SHP77 (cell line): Measurements from ENCODE around the gene IGFBP4.

ENCODE experiments used
- DNase-seq, 2 experiments: peaks; one replicate each; lab custom pipeline; 2025; lab: John Stamatoyannopoulos, UW

The IGFBP4 gene

DNA sequence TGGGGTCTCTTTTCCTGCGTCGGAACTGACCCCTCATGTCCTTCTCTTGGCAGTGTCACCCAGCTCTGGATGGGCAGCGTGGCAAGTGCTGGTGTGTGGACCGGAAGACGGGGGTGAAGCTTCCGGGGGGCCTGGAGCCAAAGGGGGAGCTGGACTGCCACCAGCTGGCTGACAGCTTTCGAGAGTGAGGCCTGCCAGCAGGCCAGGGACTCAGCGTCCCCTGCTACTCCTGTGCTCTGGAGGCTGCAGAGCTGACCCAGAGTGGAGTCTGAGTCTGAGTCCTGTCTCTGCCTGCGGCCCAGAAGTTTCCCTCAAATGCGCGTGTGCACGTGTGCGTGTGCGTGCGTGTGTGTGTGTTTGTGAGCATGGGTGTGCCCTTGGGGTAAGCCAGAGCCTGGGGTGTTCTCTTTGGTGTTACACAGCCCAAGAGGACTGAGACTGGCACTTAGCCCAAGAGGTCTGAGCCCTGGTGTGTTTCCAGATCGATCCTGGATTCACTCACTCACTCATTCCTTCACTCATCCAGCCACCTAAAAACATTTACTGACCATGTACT, 13.2 kb downstream of the IGFBP4 start:
- DNase-seq, result no peak

DNA sequence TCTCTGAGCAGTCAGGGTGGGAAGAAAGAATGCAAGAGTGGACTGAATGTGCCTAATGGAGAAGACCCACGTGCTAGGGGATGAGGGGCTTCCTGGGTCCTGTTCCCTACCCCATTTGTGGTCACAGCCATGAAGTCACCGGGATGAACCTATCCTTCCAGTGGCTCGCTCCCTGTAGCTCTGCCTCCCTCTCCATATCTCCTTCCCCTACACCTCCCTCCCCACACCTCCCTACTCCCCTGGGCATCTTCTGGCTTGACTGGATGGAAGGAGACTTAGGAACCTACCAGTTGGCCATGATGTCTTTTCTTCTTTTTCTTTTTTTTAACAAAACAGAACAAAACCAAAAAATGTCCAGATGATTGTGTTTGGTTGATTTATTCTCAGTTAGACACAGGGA, 14.1 kb downstream of the IGFBP4 start:
- DNase-seq, result no peak

DNA sequence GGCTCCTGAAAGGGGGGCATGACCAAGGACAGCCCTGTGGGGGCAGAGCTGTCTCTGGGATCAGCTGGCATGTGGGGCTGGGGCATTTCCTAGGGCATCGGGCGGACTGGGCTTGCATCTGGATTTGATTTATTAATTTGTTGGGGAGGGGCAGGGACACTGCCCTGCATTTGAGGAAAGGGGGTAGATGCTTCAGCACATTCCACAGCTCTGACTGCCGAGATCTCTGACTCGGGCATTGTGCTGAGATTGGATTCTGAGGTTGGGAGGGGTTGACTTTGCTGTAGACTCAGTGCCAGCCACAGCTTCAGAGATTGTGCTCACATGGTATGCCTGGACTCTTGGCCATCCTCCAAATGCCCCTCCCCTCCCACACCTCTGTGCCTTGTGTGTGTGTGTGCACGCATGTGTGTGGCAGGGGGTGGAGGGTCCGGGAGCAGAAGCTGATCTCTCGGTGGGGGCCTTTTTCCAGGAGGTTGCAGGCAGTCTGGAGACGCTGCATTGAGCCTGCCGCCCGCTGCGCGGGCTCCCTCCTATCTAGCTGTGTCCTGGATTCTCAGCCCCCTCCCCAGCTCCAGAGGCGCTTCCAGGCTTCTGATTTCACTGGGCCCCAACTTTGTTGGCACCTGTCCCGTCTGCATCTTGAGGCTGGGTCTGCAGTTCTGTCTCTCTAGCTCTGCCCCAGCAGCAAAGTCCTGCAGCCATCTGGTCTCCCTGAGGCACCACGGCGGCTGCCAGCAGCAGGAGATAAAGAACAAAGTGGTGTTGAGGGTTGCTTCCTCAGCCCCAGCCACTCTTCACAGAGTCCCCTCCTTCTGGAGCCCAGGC, 14.9 kb downstream of the IGFBP4 start:
- no peak for DNase-seq

DNA sequence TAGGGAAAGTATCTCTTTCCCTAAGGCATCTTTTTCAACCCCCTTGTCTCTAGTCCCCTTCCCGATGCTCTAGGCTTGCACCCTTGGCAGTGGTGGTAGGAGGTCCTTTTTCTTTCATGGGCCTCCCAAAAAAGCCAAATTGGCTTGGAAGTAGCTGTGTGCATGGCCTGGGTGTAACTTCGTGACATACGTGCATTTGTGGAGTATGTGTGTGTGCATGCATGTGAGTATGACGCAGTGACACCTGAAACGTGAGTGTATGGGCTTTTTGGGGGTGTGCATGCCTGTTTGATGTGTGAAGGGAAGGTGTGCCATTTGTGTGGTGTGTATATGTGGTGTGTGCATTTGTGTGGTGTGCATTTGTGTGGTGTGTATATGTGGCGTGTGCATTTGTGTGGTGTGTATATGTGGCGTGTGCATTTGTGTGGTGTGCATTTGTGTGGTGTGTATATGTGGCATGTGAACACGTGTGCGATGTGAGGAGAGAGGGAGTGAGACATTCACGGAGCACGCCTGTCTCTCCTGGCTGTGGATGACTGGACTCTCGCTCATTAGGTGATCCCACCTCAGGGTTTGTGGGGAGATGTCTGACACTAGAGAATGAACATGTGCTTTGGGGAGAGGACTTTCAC, 15.7 kb downstream of the IGFBP4 start:
- no peak for DNase-seq

DNA sequence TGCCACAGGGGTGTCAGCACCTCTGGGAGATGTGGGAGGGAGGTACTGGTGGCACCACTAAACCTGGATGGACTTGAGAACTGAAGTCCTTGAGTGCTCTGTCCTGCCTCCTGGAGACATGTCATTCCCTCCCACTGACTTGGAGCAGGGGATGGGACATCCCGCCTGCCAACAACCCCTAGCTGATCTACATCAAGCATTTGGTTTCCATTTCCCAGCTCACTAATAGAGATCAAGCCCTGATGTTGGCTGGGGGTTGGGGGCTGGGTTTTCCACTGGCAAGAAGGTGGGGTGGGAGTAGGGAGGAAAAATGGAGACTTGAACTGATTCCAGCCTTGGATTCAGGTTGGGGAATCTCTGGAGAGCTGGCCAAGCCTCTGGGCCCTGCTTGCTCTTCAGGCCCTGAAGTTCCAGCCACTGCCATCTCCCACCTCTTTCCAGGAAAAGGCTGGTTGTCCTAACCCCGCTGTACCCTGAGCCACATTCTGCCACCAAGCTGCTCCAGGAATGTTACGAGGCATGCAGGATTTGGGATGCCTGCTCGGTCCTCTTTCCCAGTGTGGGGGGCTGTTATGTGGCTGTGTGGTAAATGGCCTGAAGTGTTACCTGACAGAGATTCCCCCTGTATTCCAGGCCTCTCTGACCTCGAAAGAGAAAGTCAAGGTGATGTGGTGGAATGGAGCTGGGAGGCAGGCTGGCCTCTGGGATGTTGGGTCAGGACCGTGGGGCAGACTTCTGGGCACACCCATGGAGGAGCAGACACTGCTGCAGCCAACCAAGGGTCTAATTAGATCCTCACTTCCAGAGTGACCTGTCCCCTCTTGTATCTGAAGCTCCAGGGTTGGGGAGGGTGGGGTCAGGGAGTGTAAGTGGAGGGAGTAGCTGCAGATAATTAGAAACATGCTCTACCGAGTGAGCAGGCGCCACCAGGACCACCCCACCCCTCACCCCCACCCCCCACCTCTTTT, 16.7 kb downstream of the IGFBP4 start:
- no peak for DNase-seq

DNA sequence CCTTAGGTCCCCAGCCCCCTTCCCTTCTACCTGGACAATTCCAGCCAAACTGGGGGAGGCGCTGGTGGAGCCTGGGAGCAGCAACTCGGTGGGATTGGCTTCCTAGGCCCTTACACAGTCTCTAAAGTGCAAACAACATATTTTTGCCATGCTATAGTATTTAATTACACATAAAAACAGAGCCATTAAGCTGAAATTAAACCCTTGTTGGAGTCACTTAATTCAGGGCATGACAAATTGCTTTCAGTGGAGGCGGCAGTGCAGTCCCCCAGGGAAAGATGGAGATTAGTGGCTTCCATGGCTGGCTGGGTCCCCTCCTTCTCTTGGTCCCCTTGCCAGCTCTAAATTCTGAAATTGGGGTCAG, 17.3 kb downstream of the IGFBP4 start:
- DNase-seq, result no peak

DNA sequence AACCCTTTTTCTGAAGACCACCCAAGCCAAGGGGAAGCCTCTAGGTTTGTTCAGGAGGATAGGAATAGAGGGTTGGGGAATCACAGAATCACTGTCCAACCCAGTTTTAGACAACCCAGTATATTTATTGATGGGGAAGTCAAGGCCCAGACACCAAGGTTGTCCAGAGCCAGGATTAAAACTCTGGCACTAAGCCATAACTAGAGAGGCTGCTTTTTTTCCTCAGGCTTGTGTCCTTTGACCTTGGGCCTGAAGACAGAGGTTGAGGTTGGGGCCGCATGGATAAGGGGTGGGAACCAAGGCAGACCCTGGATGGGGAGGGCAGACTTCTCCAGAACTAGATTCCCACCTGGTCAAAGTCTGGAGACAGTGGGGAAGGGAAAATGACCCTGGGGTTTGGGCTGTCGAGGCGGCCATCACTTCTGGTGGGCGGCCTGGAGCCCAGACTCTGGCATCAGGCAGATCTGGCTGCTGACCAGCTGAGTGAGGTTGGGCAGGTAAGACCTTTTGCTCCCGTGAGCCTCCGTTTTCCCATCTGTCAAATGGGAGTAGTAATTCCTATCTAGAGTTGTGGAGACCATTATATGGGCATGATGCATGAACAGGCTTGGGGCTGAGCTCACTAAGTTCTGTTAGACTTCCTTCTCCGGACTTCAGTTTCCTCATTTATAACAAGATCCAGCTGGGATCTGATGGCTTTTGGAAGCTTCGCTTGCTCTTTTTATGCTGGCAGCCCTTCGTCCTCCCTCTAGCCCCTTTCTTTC, 17.9 kb downstream of the IGFBP4 start:
- no peak for DNase-seq

DNA sequence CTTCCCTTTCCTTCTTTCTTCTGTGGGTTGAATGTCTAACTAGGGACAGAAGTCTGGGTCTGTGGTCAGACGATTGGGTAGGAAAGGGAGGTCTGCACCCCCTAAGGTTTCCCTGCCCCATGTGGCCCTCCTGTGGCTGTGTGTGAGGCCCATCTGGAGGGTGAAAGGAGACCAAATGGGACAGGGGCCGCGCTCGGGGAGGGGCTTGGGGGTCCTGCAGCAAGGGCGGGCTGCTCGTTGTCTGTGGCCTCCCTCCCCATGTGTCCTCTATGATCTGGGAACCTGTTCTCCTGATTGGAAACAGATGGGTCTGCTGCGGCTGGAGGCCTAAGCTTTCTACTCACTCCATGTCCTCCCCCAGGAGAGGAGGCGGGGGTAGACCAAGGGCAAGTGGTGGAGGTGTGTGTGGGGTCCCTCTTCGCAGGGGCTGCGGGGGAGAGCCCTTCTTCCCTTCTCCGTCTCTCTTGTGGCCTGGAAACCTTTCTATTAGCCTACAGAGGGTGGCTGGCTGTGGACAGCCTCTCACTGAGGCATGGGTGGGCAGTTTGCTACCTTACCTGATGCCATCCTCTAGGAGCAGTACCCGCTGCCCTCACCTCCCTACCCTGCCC, 18.6 kb downstream of the IGFBP4 start:
- DNase-seq, result no peak

DNA sequence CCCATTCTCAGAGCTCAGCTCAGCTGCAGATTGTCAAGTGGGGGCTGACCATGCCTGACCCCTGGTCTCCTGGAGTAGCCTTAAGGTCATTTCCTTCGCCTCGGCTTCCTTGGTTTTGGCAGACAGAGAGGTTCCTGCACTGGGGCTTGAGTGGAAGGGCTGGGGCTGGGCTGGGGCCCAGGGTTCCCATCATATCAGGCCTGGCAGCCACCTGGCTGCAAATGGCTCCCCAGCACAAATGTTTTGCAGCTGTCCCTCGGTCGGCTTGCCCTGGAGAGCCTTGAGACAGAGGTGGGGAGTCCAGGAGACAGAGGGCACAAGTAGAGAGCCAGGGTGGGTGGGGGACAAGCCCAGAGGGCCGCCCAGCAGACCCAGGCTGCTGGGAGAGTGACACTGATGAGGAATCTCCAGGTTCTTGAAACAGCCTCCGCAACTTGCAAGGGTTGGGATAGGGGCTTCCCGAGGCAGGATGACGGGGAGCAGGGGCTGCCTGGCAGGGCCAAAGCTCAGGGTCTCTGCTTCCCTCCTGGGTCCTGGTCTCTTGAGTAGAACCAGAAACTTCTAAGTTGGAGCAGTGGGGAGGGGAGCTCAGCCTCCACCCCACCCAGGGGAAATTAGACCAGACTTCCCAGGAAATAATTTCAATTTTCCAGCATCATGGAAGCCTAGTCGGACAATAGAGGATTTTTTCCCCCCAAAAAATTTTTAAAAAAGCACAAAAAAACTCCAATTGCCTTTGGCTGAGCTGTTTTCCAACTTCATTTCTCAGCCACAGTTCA, 19.3 kb downstream of the IGFBP4 start:
- no peak for DNase-seq

DNA sequence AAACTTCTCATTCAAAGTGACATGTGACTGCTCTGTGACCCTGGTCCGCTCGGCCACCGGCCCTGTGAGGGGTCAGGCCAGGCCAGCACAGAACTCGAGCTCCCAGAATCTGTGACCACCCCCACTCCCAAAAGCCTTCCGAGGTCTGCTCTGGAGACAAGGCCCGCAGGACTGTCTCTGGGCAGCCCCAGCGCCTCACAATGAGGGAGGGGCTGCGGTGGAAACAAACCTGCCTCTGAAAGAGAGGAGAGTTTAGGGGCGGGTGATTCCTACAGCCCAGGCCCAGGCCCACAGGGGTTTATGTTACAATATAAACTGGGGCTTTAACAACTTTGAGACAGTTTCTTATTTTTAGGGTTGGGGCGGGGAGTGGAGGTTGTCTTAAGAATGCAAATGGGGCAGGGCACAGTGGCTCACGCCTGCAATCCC, 19.9 kb downstream of the IGFBP4 start:
- no peak for DNase-seq

DNA sequence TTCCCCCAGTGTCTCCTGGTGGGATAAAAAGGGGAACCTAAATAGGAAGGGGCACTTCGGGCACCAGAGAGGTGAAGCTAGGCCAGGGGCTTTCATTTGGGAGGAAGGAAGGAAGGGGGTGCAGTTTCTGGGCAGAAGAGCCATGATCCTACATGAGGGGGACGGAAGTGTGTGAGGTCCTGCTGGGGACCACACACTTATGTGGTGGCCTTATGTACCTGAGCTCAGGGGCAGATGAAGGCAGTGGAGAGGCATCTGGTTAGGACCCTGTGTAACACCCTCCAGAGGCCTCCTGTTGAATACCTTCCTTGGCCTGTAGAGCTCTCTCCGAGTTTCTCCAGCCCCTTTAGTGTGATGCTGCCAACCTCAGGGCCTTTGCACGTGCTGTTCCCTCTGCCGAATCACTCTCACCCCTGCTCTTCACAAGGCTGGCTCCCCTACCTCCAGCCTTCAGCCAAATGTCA, 21.2 kb downstream of the IGFBP4 start:
- no peak for DNase-seq

DNA sequence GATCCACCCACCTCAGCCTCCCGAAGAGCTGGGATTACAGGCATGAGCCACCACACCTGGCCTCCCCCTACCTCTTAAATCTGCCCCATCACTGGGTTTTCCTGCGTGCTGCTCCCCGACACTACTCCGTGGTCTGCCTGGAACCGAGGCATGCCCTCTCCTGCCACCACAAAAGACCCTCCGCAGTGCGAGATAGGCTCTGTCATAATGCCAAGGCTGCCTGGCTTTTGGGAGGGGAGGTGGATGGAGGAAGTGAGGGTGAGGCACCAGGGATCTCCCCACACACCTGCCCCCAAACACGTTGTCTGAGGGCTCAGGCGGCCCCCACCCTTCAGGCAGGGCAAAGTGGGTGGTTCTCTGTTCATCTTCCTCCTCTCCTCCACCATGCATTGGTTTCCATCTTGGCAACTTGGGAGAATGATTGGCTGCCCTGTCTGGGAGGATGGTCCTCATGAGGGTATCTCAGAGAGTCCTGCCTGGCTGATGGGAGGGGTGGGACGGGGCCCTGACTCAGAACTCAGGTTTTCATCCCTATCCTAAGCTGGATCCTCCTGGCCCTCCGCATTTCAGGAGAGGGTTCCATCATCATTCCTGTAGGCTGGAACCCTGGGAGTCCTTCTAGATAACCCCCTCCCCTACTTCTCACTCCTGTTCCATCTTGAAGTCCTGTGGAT, 23.2 kb downstream of the IGFBP4 start:
- no peak for DNase-seq

DNA sequence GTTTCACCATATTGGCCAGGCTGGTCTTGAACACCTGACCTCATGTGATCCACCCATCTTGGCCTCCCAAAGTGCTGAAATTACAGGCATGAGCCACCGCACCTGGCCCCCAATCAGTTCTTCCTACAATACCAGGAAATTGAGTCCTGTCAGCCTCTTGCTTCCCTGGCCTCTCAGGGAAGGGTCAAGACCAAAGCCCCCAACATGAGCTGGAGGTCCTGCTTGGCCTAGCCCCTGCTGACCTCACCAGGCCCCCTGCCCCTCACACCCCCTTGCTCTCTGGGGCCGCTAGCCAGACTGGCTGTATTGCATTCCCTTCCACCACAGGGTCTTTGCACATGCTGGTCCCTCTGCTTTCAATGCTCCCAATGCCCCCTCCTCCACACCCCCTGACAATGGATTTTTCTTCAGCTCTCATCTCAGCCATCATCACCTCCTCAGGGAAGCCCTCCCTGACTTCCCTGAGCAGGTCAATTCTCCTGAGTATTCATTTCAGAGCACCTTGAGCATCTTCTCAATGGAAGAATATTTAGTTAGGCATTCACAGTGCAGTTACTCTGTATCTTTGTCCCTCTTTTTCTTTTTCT, 24.1 kb downstream of the IGFBP4 start:
- DNase-seq, result no peak

DNA sequence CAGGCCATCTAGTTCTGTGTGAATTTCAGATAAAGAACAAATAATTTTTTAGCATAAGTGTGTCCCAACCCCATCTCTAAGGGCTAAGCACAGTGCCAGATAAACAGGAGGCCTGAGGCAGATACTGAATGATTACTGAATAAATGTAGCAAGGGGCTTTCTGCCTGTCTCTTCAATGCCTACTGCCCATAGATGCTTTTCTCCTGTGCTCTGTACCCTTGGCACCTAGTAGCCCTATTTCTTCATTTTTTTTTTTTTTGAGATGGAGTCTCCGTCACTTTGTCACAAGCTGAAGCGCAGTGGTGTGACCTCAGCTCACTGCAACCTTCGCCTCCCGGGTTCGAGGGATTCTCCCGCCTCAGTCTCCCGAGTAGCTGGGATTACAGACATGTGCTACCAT, 25.3 kb downstream of the IGFBP4 start:
- no peak for DNase-seq

DNA sequence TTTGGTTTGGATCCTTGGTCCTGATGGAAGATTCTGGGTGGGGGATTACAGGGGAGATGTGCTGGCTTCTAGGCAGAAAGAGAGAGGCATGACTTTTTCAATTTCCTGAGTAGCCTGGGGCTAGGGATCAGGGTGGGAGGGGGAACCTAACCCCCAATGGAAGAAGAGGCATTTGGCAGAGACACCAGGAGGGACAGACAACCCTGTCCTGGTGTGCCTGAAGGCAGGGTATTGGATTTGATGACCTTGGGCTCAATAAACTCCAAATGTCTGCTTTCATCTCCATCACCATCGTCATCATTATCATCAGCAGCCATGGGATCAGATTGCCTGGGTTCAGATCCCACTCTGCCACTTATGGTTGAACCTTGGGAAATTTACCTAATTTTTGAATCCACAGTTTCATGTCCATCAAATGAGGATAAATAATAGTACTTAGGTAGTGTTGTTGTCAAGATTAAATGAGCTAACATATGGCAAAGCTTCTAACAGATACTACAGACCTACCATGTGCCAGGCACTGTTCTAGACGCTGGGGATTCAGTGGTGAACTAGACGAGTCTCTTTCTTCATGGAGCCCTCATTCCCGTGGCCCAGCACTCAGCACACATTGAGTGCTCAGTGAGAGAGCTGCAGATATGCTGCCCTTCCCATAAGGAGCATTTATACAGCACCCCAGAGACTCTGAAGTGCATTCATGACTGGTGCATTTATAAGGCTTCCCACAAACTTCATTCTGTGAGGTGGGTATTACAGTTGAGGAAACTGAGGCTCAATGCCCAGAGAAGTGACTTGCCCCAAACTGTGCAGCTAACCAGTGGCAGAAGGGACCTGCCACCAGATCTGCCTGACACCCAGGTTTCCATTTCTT, 26.8 kb downstream of the IGFBP4 start:
- DNase-seq, result no peak

DNA sequence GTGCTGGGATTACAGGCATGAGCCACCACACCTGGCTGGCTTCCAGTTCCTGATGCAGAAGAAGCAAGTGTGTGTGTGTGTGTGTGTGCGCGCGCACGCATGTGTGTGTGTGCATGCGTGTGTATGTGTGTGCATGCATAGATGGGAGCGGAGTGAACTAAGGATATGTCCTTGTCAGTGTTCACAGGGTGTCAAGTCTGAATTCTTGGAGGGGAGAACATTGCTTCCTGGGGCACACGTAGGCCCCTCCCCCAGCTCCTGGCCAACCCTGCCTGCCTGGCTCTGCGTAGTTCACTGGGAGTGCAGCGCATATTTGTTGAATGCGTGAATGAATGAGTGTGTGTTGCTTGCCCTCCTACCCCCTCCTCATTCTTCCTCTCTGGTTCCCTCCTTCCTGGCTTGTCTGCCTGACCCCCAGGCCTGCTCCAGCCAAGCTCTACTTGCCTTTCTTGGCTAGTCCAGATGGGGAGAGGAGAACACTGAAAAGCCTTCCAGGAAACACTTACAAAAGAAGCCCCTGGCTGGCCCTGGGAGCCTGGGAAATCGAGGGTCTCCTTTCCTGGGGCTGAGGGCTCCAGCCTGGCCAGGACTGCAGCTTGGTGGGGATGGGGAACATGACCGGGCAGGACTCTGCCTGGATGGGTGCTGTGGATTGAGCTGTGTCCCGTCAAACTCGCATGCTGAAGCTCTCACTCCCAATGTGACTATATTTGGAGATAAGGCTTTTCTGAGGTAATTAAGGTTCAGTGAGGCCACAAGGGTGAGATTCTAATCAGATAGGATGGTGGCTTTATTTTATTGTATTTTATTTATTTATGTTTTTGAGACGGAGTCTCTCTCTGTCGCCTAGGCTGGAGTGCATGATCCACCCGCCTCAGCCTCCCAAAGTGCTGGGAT, 27.9 kb downstream of the IGFBP4 start:
- no peak for DNase-seq
